SK-N-SH treated with all-trans-retinoic acid at 6 μM for 48 hours (cell line): ENCODE results near the gene TKT.

ENCODE experiments used
- ATAC-seq: fragments of 200-7000 bp; cut with Tn5 transposase; 3 replicates; pipeline ENCODE4 v1.9.1; 2020; ENCODE audit warnings: mild to moderate bottlenecking, moderate library complexity
- ARNTL ChIP-seq: fragments of 450-650 bp; formaldehyde crosslinking; IDR thresholded peaks from 2 replicates; pipeline ENCODE4 v1.5.0; 2020; ENCODE audit warnings: low read depth, mild to moderate bottlenecking, moderate library complexity, borderline replicate concordance
- BACH2 ChIP-seq: fragments of 250-450 bp; sonication (Bioruptor Pico); IDR thresholded peaks from 2 replicates; pipeline ENCODE4 v1.9.0; 2021; ENCODE audit warnings: mild to moderate bottlenecking, borderline replicate concordance
- CSDC2 ChIP-seq: fragments of 250-450 bp; sonication (Bioruptor Pico); IDR thresholded peaks from 2 replicates; pipeline ENCODE4 v1.5.0; 2020; ENCODE audit warnings: mild to moderate bottlenecking, moderate library complexity
- GLIS3 ChIP-seq: fragments of 250-450 bp; sonication (Bioruptor Pico); IDR thresholded peaks from 2 replicates; pipeline ENCODE4 v1.5.0; 2020; ENCODE audit warnings: mild to moderate bottlenecking, moderate library complexity
- ISL1 ChIP-seq: fragments of 250-450 bp; sonication (Bioruptor Pico); IDR thresholded peaks from 2 replicates; pipeline ENCODE4 v2.1.2; 2022; ENCODE audit warnings: mild to moderate bottlenecking, moderate library complexity
- OSR1 ChIP-seq: fragments of 250-450 bp; sonication (Bioruptor Pico); IDR thresholded peaks from 2 replicates; pipeline ENCODE4 v1.8.0; 2022; ENCODE audit warnings: moderate library complexity, mild to moderate bottlenecking, inconsistent platforms
- RARB ChIP-seq: fragments of 250-450 bp; sonication (Bioruptor Pico); IDR thresholded peaks from 2 replicates; pipeline ENCODE4 v1.8.0; 2021; ENCODE audit warnings: mild to moderate bottlenecking, moderate library complexity
- SNAI2 ChIP-seq: fragments of 250-450 bp; sonication (Bioruptor Pico); IDR thresholded peaks from 2 replicates; pipeline ENCODE4 v1.5.0; 2020; ENCODE audit warnings: mild to moderate bottlenecking, moderate library complexity
- TCF4 ChIP-seq: fragments of 250-450 bp; sonication (Bioruptor Pico); IDR thresholded peaks from 2 replicates; pipeline ENCODE4 v1.8.0; 2021; ENCODE audit warnings: mild to moderate bottlenecking, moderate library complexity, borderline replicate concordance
- ZC3H10 ChIP-seq: fragments of 250-450 bp; sonication (Bioruptor Pico); IDR thresholded peaks from 2 replicates; pipeline ENCODE4 v1.5.1; 2021; ENCODE audit warnings: mild to moderate bottlenecking, moderate library complexity
- ZFP3 ChIP-seq: fragments of 250-450 bp; sonication (Bioruptor Pico); IDR thresholded peaks from 2 replicates; pipeline ENCODE4 v1.5.0; 2020; ENCODE audit warnings: mild to moderate bottlenecking, moderate library complexity
- ZFP30 ChIP-seq: fragments of 450-650 bp; formaldehyde crosslinking; IDR thresholded peaks from 2 replicates; pipeline ENCODE4 v1.5.0; 2022; ENCODE audit warnings: mild to moderate bottlenecking, moderate library complexity
- ZNF565 ChIP-seq: fragments of 450-650 bp; formaldehyde crosslinking; conservative IDR thresholded peaks from 2 replicates; pipeline ENCODE4 v1.5.0; 2020; ENCODE audit warnings: low read depth, mild to moderate bottlenecking, moderate library complexity
- ZNF70 ChIP-seq: fragments of 450-650 bp; formaldehyde crosslinking; IDR thresholded peaks from 2 replicates; pipeline ENCODE4 v1.5.0; 2020; ENCODE audit warnings: mild to moderate bottlenecking, moderate library complexity
- ZNF8 ChIP-seq: fragments of 450-650 bp; formaldehyde crosslinking; IDR thresholded peaks from 2 replicates; pipeline ENCODE4 v1.5.0; 2020; ENCODE audit warnings: mild to moderate bottlenecking, moderate library complexity
- TF ChIP-seq, protein P1 (sequence below): fragments of 250-450 bp; sonication (Bioruptor Pico); IDR thresholded peaks from 2 replicates; pipeline ENCODE4 v1.8.0; 2021; ENCODE audit warnings: low read depth, mild to moderate bottlenecking, moderate library complexity, borderline replicate concordance
- TF ChIP-seq, protein P2 (sequence below): fragments of 250-450 bp; sonication (Bioruptor Pico); IDR thresholded peaks from 2 replicates; pipeline ENCODE4 v1.8.0; 2020; ENCODE audit warnings: mild to moderate bottlenecking, moderate library complexity, borderline replicate concordance
- TF ChIP-seq, protein P3 (sequence below): fragments of 250-450 bp; sonication (Bioruptor Pico); IDR thresholded peaks from 2 replicates; pipeline ENCODE4 v1.5.1; 2020; ENCODE audit warnings: low read depth, mild to moderate bottlenecking, moderate library complexity
- TF ChIP-seq, protein P4 (sequence below): fragments of 250-450 bp; sonication (Bioruptor Pico); IDR thresholded peaks from 2 replicates; pipeline ENCODE4 v1.5.0; 2020; ENCODE audit warnings: mild to moderate bottlenecking, moderate library complexity
- TF ChIP-seq, protein P5 (sequence below): fragments of 250-450 bp; sonication (Bioruptor Pico); IDR thresholded peaks from 2 replicates; pipeline ENCODE4 v1.5.1; 2021; ENCODE audit warnings: mild to moderate bottlenecking, moderate library complexity

TKT gene

DNA sequence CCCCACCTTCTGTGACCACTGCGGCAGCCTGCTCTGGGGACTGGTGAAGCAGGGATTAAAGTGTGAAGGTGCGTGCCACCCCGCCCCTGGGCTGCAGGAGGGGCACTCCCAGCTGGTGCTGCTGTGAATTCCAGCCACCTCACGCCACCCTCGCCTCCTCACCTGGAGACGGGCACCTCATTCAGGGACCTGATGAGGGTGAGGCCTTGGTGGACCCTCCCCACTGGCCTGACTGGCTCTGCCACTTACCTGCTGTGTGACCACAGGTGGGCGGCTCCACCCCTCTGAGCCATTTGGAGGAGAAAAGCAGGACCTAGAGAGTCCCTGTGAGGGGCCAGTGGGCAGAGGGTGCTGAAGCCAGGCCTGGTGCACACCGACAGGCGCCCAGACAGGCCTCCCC, 72.3 kb downstream of the TKT start:
- TF ChIP-seq ZFP3 = no peak
- no peak for TF ChIP-seq ARNTL
- TF ChIP-seq GLIS3 (CRISPR knock-in tag) = no peak
- TF ChIP-seq, protein P1, sequence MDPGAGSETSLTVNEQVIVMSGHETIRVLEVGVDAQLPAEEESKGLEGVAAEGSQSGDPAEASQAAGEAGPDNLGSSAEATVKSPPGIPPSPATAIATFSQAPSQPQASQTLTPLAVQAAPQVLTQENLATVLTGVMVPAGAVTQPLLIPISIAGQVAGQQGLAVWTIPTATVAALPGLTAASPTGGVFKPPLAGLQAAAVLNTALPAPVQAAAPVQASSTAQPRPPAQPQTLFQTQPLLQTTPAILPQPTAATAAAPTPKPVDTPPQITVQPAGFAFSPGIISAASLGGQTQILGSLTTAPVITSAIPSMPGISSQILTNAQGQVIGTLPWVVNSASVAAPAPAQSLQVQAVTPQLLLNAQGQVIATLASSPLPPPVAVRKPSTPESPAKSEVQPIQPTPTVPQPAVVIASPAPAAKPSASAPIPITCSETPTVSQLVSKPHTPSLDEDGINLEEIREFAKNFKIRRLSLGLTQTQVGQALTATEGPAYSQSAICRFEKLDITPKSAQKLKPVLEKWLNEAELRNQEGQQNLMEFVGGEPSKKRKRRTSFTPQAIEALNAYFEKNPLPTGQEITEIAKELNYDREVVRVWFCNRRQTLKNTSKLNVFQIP (CRISPR knock-in tag) = no peak
- TF ChIP-seq ZFP30 (CRISPR knock-in tag) = no peak
- TF ChIP-seq ZNF565 (CRISPR knock-in tag) = no peak
- ATAC-seq = no peak

DNA sequence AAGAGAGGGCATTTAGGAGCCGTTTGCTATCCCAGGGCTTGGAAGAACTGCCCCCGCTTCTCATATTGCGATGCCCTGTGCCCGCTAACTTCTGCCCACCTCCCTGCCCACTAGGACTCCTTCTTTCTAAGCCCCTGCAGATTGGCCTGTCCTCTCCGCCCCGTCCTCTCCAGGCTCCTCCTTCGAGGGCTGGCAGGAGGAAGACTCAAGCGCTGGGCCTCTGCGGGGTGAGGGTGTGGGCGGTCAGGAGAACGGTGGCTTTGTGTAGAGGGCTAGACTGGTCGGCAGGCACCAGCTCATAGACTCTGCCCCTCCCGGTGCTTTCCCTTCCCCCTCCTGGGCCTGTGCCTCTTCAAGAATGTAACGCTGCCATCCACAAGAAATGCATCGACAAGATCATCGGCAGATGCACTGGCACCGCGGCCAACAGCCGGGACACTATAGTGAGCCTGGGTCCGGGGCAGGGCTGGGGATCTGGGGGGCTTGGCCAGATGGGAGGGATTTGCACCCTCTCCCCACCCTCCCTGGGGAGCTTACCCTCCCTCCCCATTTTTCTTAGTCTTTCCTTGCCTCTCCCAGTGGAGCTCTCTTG, 73.0 kb downstream of the TKT start:
- no peak for TF ChIP-seq GLIS3 (CRISPR knock-in tag)
- no peak for TF ChIP-seq SNAI2
- TF ChIP-seq, protein P2, sequence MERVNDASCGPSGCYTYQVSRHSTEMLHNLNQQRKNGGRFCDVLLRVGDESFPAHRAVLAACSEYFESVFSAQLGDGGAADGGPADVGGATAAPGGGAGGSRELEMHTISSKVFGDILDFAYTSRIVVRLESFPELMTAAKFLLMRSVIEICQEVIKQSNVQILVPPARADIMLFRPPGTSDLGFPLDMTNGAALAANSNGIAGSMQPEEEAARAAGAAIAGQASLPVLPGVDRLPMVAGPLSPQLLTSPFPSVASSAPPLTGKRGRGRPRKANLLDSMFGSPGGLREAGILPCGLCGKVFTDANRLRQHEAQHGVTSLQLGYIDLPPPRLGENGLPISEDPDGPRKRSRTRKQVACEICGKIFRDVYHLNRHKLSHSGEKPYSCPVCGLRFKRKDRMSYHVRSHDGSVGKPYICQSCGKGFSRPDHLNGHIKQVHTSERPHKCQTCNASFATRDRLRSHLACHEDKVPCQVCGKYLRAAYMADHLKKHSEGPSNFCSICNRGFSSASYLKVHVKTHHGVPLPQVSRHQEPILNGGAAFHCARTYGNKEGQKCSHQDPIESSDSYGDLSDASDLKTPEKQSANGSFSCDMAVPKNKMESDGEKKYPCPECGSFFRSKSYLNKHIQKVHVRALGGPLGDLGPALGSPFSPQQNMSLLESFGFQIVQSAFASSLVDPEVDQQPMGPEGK (CRISPR knock-in tag) = no peak
- no peak for TF ChIP-seq ZFP3
- no peak for TF ChIP-seq TCF4 (CRISPR knock-in tag)
- TF ChIP-seq, protein P1 (CRISPR knock-in tag) = no peak
- TF ChIP-seq, protein P3, sequence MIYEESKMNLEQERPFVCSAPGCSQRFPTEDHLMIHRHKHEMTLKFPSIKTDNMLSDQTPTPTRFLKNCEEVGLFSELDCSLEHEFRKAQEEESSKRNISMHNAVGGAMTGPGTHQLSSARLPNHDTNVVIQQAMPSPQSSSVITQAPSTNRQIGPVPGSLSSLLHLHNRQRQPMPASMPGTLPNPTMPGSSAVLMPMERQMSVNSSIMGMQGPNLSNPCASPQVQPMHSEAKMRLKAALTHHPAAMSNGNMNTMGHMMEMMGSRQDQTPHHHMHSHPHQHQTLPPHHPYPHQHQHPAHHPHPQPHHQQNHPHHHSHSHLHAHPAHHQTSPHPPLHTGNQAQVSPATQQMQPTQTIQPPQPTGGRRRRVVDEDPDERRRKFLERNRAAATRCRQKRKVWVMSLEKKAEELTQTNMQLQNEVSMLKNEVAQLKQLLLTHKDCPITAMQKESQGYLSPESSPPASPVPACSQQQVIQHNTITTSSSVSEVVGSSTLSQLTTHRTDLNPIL (CRISPR knock-in tag) = no peak
- no peak for TF ChIP-seq RARB (CRISPR knock-in tag)
- TF ChIP-seq ZC3H10 = no peak
- TF ChIP-seq, all 23 proteins: peak for 0

DNA sequence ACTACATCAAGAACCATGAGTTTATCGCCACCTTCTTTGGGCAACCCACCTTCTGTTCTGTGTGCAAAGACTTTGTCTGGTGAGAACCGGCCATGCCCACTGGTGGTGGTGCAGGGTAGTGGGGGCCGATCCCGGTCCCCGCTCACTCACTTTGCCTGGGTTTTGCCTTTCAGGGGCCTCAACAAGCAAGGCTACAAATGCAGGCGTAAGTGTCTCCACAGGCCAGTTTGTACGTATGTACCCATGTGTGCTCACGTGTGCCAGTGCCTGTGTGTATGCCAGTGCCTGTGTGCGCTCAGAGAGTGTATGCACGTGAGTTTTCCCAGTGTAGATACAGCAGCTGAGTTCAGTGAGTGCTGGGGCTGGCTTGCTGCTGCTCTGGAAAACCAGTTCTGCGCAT, 74.3 kb downstream of the TKT start:
- TF ChIP-seq SNAI2 (no peak), TCF4 (CRISPR knock-in tag) (no peak), ZNF8 (CRISPR knock-in tag) (no peak), ARNTL (no peak), RARB (CRISPR knock-in tag) (no peak), OSR1 (CRISPR knock-in tag) (no peak), ZC3H10 (no peak), BACH2 (CRISPR knock-in tag) (no peak), CSDC2 (CRISPR knock-in tag) (no peak), ZFP3 (no peak), ZNF70 (no peak), ISL1 (CRISPR knock-in tag) (no peak)
- TF ChIP-seq, protein P4, sequence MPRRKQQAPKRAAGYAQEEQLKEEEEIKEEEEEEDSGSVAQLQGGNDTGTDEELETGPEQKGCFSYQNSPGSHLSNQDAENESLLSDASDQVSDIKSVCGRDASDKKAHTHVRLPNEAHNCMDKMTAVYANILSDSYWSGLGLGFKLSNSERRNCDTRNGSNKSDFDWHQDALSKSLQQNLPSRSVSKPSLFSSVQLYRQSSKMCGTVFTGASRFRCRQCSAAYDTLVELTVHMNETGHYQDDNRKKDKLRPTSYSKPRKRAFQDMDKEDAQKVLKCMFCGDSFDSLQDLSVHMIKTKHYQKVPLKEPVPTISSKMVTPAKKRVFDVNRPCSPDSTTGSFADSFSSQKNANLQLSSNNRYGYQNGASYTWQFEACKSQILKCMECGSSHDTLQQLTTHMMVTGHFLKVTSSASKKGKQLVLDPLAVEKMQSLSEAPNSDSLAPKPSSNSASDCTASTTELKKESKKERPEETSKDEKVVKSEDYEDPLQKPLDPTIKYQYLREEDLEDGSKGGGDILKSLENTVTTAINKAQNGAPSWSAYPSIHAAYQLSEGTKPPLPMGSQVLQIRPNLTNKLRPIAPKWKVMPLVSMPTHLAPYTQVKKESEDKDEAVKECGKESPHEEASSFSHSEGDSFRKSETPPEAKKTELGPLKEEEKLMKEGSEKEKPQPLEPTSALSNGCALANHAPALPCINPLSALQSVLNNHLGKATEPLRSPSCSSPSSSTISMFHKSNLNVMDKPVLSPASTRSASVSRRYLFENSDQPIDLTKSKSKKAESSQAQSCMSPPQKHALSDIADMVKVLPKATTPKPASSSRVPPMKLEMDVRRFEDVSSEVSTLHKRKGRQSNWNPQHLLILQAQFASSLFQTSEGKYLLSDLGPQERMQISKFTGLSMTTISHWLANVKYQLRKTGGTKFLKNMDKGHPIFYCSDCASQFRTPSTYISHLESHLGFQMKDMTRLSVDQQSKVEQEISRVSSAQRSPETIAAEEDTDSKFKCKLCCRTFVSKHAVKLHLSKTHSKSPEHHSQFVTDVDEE (CRISPR knock-in tag) = no peak
- TF ChIP-seq, protein P1 (CRISPR knock-in tag) = no peak
- TF ChIP-seq, protein P2 (CRISPR knock-in tag) = no peak
- TF ChIP-seq, protein P5, sequence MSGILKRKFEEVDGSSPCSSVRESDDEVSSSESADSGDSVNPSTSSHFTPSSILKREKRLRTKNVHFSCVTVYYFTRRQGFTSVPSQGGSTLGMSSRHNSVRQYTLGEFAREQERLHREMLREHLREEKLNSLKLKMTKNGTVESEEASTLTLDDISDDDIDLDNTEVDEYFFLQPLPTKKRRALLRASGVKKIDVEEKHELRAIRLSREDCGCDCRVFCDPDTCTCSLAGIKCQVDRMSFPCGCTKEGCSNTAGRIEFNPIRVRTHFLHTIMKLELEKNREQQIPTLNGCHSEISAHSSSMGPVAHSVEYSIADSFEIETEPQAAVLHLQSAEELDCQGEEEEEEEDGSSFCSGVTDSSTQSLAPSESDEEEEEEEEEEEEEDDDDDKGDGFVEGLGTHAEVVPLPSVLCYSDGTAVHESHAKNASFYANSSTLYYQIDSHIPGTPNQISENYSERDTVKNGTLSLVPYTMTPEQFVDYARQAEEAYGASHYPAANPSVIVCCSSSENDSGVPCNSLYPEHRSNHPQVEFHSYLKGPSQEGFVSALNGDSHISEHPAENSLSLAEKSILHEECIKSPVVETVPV (CRISPR knock-in tag) = no peak
- TF ChIP-seq, protein P3 (CRISPR knock-in tag) = no peak
- TF ChIP-seq, all 23 proteins: peak for 0
- no peak for ATAC-seq

More for the DNA sequence above, 73.0 kb downstream of the TKT start:
- no peak for ATAC-seq
